ENCODE data around the gene TMEM255B.

GRCh38 chr13:113813749-113814434, 54.9 kb downstream of the TMEM255B start:
- no peak for TF ChIP-seq RBM22 (IDR thresholded peaks at IDR 0.05; ENCODE audit: low read depth, low read length, poor library complexity, severe bottlenecking)
- no peak for TF ChIP-seq PREB (CRISPR knock-in tag; IDR thresholded peaks at IDR 0.05)
- no peak for TF ChIP-seq ZNF449 (CRISPR knock-in tag; IDR thresholded peaks at IDR 0.05)
- no peak for TF ChIP-seq SMAD1 (IDR thresholded peaks at IDR 0.05; ENCODE audit: low read depth, low read length, partially characterized antibody)
- no peak for TF ChIP-seq MXI1 (IDR thresholded peaks at IDR 0.05; ENCODE audit: low read depth, low read length)
- TF ChIP-seq CUX1 (CRISPR knock-in tag; IDR thresholded peaks at IDR 0.05) = no peak
- no peak for TF ChIP-seq POLR2AphosphoS2 (IDR thresholded peaks at IDR 0.05; ENCODE audit: low read length)
- no peak for TF ChIP-seq CTCF (IDR thresholded peaks at IDR 0.05 in 2 of 3, conservative IDR thresholded peaks at IDR 0.05 in 1 of 3; ENCODE audit: insufficient read depth in 2 of 3, low read depth in 1 of 3, low read length in 3 of 3)
- no peak for TF ChIP-seq TAF1 (IDR thresholded peaks at IDR 0.05; ENCODE audit: control insufficient read depth, extremely low read depth, insufficient read depth, low read length, severe bottlenecking)
- no peak for TF ChIP-seq ZFX (CRISPR knock-in tag; IDR thresholded peaks at IDR 0.05)
- no peak for TF ChIP-seq NUFIP1 (IDR thresholded peaks at IDR 0.05; ENCODE audit: partially characterized antibody)
- no peak for TF ChIP-seq CEBPZ (IDR thresholded peaks at IDR 0.05; ENCODE audit: borderline replicate concordance, low read depth, low read length)
